Stimulated activated CD8-positive, alpha-beta memory T cell treated with anti-CD3 and anti-CD28 coated beads, Interleukin-15, amount 100 ng/mL, for 4 hours (primary cell): ENCODE measurements around the gene CFAP221.

Source experiments
- DNase-seq, 2 donors: peaks; one replicate each; pipeline ENCODE4 v3.0.0-alpha.2; 2020; ENCODE audit warnings: low read depth in 2 of 2

CFAP221 gene

DNA sequence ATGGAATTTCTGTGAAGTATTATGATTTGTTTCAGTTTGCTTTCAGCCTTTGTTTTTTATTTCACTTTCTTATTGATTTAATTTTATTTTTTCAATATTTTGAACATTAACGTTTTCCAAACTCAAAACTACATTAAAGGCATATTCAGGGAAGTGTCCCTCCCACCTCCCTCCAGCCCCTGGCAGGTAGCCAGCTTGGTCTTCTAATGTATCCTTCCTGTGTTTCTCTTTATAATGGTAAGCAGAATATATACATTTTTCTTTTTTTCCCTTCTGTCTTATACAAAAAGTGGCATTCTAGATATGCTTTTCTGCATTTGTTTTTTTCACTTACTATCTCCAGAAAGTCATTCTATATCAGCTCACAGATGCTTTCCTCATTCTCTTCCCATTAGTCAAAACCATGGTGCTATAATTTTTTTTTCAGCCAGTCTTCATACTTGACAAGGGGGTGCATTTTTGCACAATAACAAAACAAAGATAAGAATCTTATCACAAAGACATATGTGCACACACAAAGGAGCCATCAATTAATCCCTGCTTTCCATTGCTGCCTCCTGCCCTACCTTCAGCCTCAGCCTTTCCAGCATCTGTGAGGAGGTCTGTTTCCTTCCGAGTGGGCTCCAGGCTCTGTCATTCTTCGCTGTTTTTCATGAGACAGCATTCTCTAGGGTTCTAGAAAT is 101.1 kb downstream of the CFAP221 start:
- no peak for DNase-seq

- DNase-seq = no peak
These were observed 101.9 kb downstream of the CFAP221 start for GRCh38 chr2:119646149-119646548.

DNA sequence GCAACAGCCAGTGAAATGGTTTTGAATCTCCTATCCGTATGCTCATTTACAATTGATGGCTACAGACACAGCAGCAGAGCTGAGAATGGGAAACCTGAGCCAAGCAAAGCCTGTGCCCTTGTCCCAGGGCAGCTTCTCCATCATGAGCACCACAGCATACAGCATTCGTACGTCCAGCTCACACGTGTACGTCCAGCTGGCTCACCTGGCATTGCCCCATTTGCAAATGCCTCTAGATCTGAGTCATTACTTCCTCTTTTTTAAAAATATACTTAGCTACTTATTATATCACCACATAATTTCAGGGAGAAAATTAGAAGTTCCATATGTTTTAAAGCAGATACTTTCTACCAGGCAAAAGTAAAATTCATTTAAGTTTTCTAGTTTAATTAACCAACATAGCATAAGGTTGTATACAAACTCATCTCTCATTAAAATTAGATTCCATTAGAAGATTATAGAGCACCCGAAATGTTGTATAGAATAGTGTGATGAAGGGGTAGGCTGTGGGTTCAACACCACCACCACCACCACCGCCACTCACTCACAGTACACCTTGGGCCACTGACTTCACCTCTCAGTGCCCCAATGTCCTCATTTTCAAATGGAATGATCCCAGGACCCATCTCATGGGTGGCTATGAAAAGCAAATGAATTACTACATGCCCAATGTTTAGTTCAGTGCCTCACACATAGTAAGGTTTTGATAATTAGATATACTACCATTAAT is 103.4 kb downstream of the CFAP221 start:
- DNase-seq = no peak

- DNase-seq = no peak
These were observed 105.2 kb downstream of the CFAP221 start for GRCh38 chr2:119649364-119649917.

- DNase-seq = no peak
These were observed 106.0 kb downstream of the CFAP221 start for GRCh38 chr2:119650206-119650605.

DNA sequence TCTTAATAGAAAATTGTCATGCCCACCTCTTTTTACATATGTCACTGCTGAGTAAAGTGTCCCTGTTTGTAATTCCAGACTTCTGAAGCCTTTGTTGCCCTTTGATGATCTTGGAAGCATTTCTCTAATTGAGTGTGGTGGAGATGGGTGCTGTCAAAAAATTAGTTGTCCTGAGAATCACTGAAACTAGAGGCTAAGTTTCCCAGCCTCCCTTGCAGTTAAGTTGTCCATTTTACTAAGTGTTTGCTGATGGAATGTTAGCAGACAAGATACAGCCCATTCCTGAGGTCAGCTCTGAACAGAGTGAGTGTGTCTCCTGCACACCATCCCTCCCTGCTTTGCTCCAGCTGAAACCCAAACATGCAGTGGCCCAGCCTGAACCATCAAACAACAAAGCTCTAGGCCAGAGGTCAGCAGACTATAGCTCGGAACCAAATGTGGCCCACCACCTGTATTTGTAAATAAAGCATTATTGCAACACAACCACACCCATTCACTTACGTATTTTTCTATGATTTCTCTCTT is 106.7 kb downstream of the CFAP221 start:
- no peak for DNase-seq

- no peak for DNase-seq
These were observed 113.4 kb downstream of the CFAP221 start for GRCh38 chr2:119657466-119658145.

GRCh38 chr2:119659601-119660342 is 115.5 kb downstream of the CFAP221 start:
- DNase-seq = no peak

GRCh38 chr2:119660343-119660658 is 116.1 kb downstream of the CFAP221 start:
- DNase-seq = no peak

- no peak for DNase-seq
These were observed 118.0 kb downstream of the CFAP221 start for GRCh38 chr2:119662297-119662696.

DNA sequence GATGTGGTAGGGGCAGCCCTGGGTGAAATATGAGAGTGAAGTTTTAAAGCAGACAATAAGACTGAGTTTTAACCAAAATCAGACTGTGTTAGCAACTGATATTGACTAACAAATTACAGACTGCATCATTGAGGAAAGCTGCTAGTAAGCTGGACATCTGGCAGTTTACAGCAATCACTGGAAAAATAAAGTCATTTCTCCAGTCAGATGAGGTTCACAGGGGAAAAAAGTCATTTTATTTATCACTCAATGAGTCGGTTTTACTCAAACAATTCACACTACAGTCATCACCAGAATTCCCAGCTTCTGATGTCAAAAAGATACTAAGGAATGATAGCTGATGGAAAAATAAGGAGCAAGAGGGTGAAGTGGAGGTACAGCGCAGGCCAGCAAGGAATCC is 124.3 kb downstream of the CFAP221 start:
- DNase-seq = no peak

GRCh38 chr2:119671016-119671415 is 126.8 kb downstream of the CFAP221 start:
- DNase-seq = no peak

GRCh38 chr2:119671752-119672151 is 127.5 kb downstream of the CFAP221 start:
- no peak for DNase-seq

DNA sequence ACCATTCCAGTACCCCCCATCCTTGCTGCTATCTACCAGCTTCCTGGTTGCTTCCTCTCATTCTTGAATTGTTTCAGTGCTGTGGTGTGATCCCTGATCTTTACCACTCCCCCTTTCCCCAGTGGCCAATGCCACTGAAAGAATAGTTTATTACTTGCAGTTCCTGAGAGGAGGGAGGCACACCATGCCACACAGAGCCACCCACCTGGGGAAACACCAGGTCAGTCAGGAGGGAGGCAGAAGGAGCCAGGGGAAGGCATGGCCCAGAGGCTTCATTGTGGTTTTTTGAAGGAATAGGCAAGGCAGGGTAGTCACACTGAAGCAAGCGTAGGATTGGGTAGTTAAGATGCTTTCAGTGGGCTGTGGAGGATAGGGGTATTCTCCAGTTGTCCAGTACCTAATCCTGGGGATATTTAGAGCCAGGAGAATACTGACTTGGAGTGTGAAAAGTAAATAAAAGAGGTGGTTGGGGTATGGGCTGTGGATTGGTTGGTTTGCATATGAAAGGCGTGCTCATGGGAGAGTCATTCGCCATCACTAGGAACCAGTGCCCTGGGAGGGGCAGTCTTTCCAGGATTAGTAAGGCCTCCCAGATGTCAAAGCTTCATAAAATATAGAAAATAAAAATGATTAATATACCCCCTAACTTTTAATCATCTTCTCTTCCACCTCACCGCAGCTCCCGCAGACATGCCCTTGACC is 128.1 kb downstream of the CFAP221 start:
- no peak for DNase-seq

DNA sequence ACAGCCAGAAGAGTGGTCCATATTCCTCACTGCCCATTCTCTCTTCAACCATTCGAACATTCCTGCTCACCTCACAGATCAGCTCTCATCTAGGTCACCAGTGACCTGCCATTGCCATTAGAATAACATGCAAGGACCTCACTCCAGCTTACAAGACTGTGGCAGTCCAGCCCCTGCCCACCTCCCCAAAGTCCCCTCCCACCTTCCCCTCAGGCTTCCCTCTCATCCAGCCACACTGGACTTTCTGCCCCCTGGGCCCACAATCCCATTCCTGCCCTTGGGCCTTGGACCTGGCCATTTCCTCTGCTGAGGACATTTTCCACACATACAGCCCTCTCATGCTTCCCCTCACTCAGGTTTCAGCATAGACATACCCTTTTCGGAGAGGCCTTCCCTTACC is 129.5 kb downstream of the CFAP221 start:
- DNase-seq = no peak

DNA sequence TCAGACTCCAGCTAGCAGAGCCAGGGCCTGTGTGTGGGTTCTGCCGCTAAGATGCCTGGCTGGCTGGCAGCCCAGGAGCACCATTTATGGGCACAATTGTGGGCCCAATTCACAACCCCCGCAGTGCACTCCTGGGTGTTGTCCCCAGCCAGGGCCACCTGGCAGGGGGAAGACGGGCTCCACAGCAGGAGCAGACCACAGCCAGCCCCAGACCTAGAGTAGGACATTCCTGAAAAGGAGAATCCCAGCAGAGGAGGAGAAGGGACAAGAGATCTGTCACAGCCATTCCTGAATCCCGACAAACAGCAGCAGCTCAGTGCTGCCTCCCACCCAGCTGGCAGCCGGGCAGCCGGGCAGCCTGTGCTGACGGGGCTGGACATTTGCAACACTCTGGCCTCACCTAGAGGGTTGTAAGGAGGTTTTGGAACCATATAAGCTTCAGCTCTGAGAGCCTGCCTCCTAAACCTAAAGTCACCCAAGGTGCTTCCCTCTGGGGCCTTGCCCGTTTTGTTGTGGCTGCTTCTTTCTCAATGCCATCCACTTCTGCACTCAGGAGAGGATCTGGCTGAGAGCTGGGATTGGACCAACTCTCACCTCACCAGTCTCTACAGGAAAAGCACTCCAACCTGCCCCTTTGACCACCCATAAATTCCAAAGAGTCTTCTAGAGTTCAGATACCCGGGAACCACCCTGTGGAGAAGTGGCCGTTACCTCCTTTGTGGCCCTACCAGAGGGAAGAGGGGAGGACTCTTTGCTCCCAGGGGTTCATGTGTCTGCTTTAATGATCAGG is 130.7 kb downstream of the CFAP221 start:
- no peak for DNase-seq

GRCh38 chr2:119678021-119678656 is 133.9 kb downstream of the CFAP221 start:
- DNase-seq = no peak

GRCh38 chr2:119679526-119679837 is 135.2 kb downstream of the CFAP221 start:
- DNase-seq = no peak

DNA sequence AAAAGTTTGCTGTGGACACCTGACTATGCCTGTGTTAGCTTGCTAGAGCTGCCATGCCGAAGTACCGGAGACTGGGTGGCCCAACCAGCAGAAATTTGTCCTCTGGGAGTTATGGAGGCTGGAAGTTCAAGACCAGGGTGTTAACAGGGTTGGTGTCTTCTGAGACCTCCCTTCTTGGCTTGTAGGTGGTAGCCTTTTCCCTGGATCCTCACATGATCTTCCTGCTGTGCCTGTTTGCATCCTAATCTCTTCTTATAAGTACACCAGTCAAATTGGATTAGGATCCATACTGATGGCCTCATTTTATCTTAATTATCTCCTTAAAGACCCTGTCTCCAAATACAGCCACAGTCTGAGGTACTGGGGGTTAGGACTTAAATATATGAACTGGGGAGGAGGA is 135.6 kb downstream of the CFAP221 start:
- no peak for DNase-seq
